Activated CD4-positive, alpha-beta T cell treated with anti-CD3 and anti-CD28 coated beads, Interleukin-2, amount 10 ng/mL, durations not matched to agents 24 days and 14 days (primary cell): ENCODE data around the gene TBRG4. TPM values are rescaled to one million over a fixed set of nuclear protein-coding genes. Genes with fewer than 3 reads are reported as not detected.
A peak's percentile ranks its signal among the peaks of the same experiment; 100 is the strongest.

Experiments
- DNase-seq: peaks from one replicate; pipeline ENCODE4 v3.0.0; 2022
- H3K27ac Mint-ChIP-seq: one replicate; pipeline ENCODE4 v1.8.0; 2022; ENCODE audit warnings: mild to moderate bottlenecking, mixed read lengths
- H3K27me3 Mint-ChIP-seq: one replicate; pipeline ENCODE4 v1.8.0; 2022; ENCODE audit warnings: mixed read lengths
- H3K36me3 Mint-ChIP-seq: one replicate; pipeline ENCODE4 v1.8.0; 2022; ENCODE audit warnings: low read depth, mild to moderate bottlenecking, mixed read lengths
- H3K4me1 Mint-ChIP-seq: one replicate; pipeline ENCODE4 v1.8.0; 2021; ENCODE audit warnings: mixed read lengths
- H3K4me3 Mint-ChIP-seq: one replicate; pipeline ENCODE4 v1.8.0; 2022; ENCODE audit warnings: mild to moderate bottlenecking, moderate library complexity, mixed read lengths
- H3K9me3 Mint-ChIP-seq: one replicate; pipeline ENCODE4 v1.8.0; 2021; ENCODE audit warnings: mixed read lengths
- intact Hi-C: fragments of 100-400 bp; cut with micrococcal nuclease; formaldehyde crosslinking; loops from one replicate; pipeline ENCODE4 v1.15.1; 2023
- total RNA-seq: library from RNA; stranded (reverse); gene quantifications from 2 replicates; pipeline ENCODE4 v1.2.3, GENCODE V29; 2022

TBRG4 gene
- total RNA-seq, 1 donor from 2014 or later, result 192 TPM

GRCh38 chr7:45084901-45085618, 26.4 kb downstream of the TBRG4 start:
- no peak overlapping the region for H3K27ac Mint-ChIP-seq
- DNase-seq, result no peak
- H3K9me3 Mint-ChIP-seq, result no peaks in the 10 kb centered on the region
- no peak overlapping the region for H3K4me3 Mint-ChIP-seq
- peaks cover 18% of the 10 kb centered on the region for H3K27me3 Mint-ChIP-seq
- no peaks in the 10 kb centered on the region for H3K36me3 Mint-ChIP-seq
- intact Hi-C loops, result no loop called here
- peaks cover 8% of the 10 kb centered on the region for H3K4me1 Mint-ChIP-seq

- Mint-ChIP-seq H3K9me3 (no peaks in the 10 kb centered on the region), H3K27ac (no peak overlapping the region), H3K27me3 (peaks cover 11% of the 10 kb centered on the region), H3K4me1 (peaks cover 2% of the 10 kb centered on the region), H3K4me3 (no peak overlapping the region), H3K36me3 (no peaks in the 10 kb centered on the region)
- intact Hi-C loops, result no loop called here
- DNase-seq, result no peak
These were observed 27.2 kb downstream of the TBRG4 start for GRCh38 chr7:45084336-45084735.

- intact Hi-C loops, result no loop called here
- H3K36me3 Mint-ChIP-seq, result no peaks in the 10 kb centered on the region
- no peaks in the 10 kb centered on the region for H3K4me1 Mint-ChIP-seq
- no peaks in the 10 kb centered on the region for H3K9me3 Mint-ChIP-seq
- H3K27me3 Mint-ChIP-seq, result peaks cover 4% of the 10 kb centered on the region
- H3K4me3 Mint-ChIP-seq, result no peak overlapping the region
- no peak for DNase-seq
- H3K27ac Mint-ChIP-seq, result peak overlapping the region; percentile 53
These were observed 28.6 kb downstream of the TBRG4 start for GRCh38 chr7:45082831-45083331.

GRCh38 chr7:45082031-45082830, 29.3 kb downstream of the TBRG4 start:
- peaks cover 2% of the 10 kb centered on the region for H3K27me3 Mint-ChIP-seq
- intact Hi-C loops, result no loop called here
- H3K27ac Mint-ChIP-seq, result no peak overlapping the region
- H3K9me3 Mint-ChIP-seq, result no peaks in the 10 kb centered on the region
- H3K4me3 Mint-ChIP-seq, result no peak overlapping the region
- DNase-seq, result peak; percentile 58
- no peaks in the 10 kb centered on the region for H3K36me3 Mint-ChIP-seq
- no peaks in the 10 kb centered on the region for H3K4me1 Mint-ChIP-seq

- intact Hi-C loops, result no loop called here
- Mint-ChIP-seq H3K9me3 (no peaks in the 10 kb centered on the region), H3K36me3 (peaks cover 3% of the 10 kb centered on the region), H3K4me3 (no peak overlapping the region), H3K27me3 (no peaks in the 10 kb centered on the region), H3K4me1 (no peaks in the 10 kb centered on the region), H3K27ac (no peak overlapping the region)
- no peak for DNase-seq
These were observed 29.9 kb downstream of the TBRG4 start for GRCh38 chr7:45081670-45081974.

- intact Hi-C loops, result no loop called here
- H3K36me3 Mint-ChIP-seq, result peaks cover 6% of the 10 kb centered on the region
- H3K9me3 Mint-ChIP-seq, result no peaks in the 10 kb centered on the region
- H3K4me1 Mint-ChIP-seq, result no peaks in the 10 kb centered on the region
- H3K4me3 Mint-ChIP-seq, result no peak overlapping the region
- DNase-seq, result peak; percentile 66
- H3K27me3 Mint-ChIP-seq, result no peaks in the 10 kb centered on the region
- H3K27ac Mint-ChIP-seq, result no peak overlapping the region
These were observed 30.4 kb downstream of the TBRG4 start for GRCh38 chr7:45080958-45081669.

GRCh38 chr7:45080265-45080957, 31.1 kb downstream of the TBRG4 start:
- no peak overlapping the region for H3K4me3 Mint-ChIP-seq
- H3K36me3 Mint-ChIP-seq, result peaks cover 10% of the 10 kb centered on the region
- H3K9me3 Mint-ChIP-seq, result no peaks in the 10 kb centered on the region
- intact Hi-C loops, result no loop called here
- peak overlapping the region; percentile 67 for H3K27ac Mint-ChIP-seq
- DNase-seq, result peak; percentile 74
- H3K4me1 Mint-ChIP-seq, result no peaks in the 10 kb centered on the region
- no peaks in the 10 kb centered on the region for H3K27me3 Mint-ChIP-seq

GRCh38 chr7:45078125-45078681, 33.3 kb downstream of the TBRG4 start:
- intact Hi-C loops, result no loop called here
- DNase-seq, result peak; percentile 56
- H3K27me3 Mint-ChIP-seq, result no peaks in the 10 kb centered on the region
- H3K27ac Mint-ChIP-seq, result peak overlapping the region; percentile 25
- H3K4me3 Mint-ChIP-seq, result no peak overlapping the region
- H3K9me3 Mint-ChIP-seq, result no peaks in the 10 kb centered on the region
- H3K4me1 Mint-ChIP-seq, result peaks cover 5% of the 10 kb centered on the region
- H3K36me3 Mint-ChIP-seq, result peaks cover 27% of the 10 kb centered on the region

- Mint-ChIP-seq H3K9me3 (no peaks in the 10 kb centered on the region), H3K36me3 (peaks cover 33% of the 10 kb centered on the region), H3K27me3 (no peaks in the 10 kb centered on the region), H3K4me1 (peaks cover 9% of the 10 kb centered on the region), H3K27ac (no peak overlapping the region), H3K4me3 (no peak overlapping the region)
- no peak for DNase-seq
- intact Hi-C loops, result no loop called here
These were observed 33.9 kb downstream of the TBRG4 start for GRCh38 chr7:45077579-45077978.

GRCh38 chr7:45076946-45077345, 34.6 kb downstream of the TBRG4 start:
- H3K4me3 Mint-ChIP-seq, result no peak overlapping the region
- intact Hi-C loops, result no loop called here
- peaks cover 9% of the 10 kb centered on the region for H3K4me1 Mint-ChIP-seq
- H3K9me3 Mint-ChIP-seq, result no peaks in the 10 kb centered on the region
- no peak for DNase-seq
- H3K27ac Mint-ChIP-seq, result no peak overlapping the region
- no peaks in the 10 kb centered on the region for H3K27me3 Mint-ChIP-seq
- peaks cover 40% of the 10 kb centered on the region for H3K36me3 Mint-ChIP-seq

GRCh38 chr7:45075871-45076796, 35.4 kb downstream of the TBRG4 start:
- Mint-ChIP-seq H3K27me3 (no peaks in the 10 kb centered on the region), H3K27ac (no peak overlapping the region), H3K9me3 (no peaks in the 10 kb centered on the region), H3K4me3 (no peak overlapping the region), H3K36me3 (peaks cover 45% of the 10 kb centered on the region), H3K4me1 (peaks cover 10% of the 10 kb centered on the region)
- DNase-seq, result no peak
- intact Hi-C loops, result no loop called here

- Mint-ChIP-seq H3K27ac (no peak overlapping the region), H3K27me3 (no peaks in the 10 kb centered on the region), H3K4me3 (no peak overlapping the region), H3K36me3 (peaks cover 45% of the 10 kb centered on the region), H3K9me3 (no peaks in the 10 kb centered on the region), H3K4me1 (peaks cover 10% of the 10 kb centered on the region)
- intact Hi-C loops, result no loop called here
- DNase-seq, result no peak
These were observed 36.2 kb downstream of the TBRG4 start for GRCh38 chr7:45075355-45075644.
